SK-N-MC (cell line): Measurements from ENCODE around the gene KIFBP.

ENCODE experiments used
- EZH2 ChIP-seq: fragments of 200-600 bp; sonication (generic); IDR thresholded peaks from one replicate; pipeline ENCODE4 v1.6.1; 2017; ENCODE audit warnings: antibody characterized with exemption
- FOXP2 ChIP-seq: optimal IDR thresholded peaks from 2 replicates; pipeline ENCODE3; 2011; ENCODE audit warnings: mild to moderate bottlenecking, moderate library complexity; ENCODE audit not compliant: insufficient read depth; ENCODE audit errors: extremely low read length, control extremely low read depth
- POLR2AphosphoS5 ChIP-seq: IDR thresholded peaks from 2 replicates; pipeline ENCODE4 v1.6.1; 2012; ENCODE audit warnings: mild to moderate bottlenecking, low read depth, low read length, borderline replicate concordance

DNA sequence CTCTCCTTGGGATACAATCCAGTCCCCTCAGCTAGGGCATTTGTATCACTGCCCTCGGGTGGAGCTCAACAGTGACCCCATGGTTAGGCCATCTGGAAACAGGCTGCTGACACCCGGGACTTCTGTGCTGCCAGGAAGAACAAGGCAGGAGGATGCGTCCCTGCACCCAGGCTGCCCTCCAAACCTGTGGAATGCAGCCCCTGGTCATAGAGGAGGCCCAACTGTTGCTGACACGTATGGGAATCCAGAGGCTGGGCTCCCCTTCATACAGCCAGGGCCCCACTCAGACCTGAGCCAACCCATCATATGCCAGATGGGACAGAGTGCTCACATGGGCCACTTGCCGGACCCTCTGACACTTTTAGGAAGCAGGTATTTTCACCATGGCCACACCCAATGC, 53.8 kb downstream of the KIFBP start:
- TF ChIP-seq POLR2AphosphoS5 (no peak), EZH2 (no peak), FOXP2 (no peak)
